NCI-H2107 treated with DMSO at 0.1 percent for 48 hours (cell line): ENCODE measurements around the gene OTUD1.
"Not testable (repeated sequence)": the region's sequence is repeated elsewhere in the genome, so short reads cannot be mapped to it uniquely, and the experiment has no call there.

Experiments
- DNase-seq: peaks from one replicate; lab custom pipeline; 2025; ENCODE audit not compliant: unreplicated experiment; lab: John Stamatoyannopoulos, UW

Gene OTUD1

GRCh38 chr10:23438547-23439451 is at the start of gene OTUD1:
Gene OTUD1 (plus strand): TSS chr10:23439075. CDS start chr10:23439458, 383 bp downstream.
- DNase-seq: peak; percentile 15

GRCh38 chr10:23390408-23390807 is 48.5 kb upstream of the OTUD1 start:
- DNase-seq: not testable (repeated sequence)

GRCh38 chr10:23390809-23391208 is 48.1 kb upstream of the OTUD1 start:
- no peak for DNase-seq

DNA sequence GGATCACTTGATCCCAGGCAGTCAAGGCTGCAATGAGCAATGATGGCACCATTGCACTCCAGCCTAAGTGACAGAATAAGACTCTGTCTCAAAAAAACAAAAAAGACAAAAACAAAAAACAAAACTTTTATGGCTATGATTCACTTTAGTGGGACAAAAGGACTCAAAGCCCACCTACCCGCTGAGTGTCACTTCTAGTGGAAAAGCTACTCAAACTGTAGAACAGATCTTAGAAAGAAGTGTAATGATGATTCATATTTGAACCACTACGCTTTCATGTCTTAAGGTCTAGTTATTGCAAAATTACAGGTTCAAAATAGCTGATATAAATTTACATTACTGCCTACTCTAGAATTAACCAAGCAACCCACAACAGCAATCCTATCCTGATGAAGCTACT is 47.1 kb upstream of the OTUD1 start:
- no peak for DNase-seq

GRCh38 chr10:23395017-23395416 is 43.9 kb upstream of the OTUD1 start:
- DNase-seq: no peak

DNA sequence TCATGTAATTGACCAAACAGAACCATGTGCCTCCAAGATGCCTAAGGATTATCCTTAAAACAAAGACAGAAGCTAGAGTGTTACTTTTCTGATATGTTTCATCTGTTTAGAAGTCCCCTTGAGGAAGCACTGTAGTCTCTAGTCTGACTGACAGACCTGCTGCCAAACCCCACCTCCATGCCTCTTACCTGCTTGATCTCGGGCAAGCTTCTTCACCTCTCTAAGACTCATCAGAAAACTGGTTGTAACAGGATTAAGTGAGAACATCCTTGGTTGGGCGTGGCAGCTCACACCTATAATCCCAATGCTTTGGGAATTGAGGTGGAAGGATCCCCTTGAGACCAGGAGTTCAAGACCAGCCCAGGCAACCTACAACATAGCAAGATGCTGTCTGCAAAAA is 42.2 kb upstream of the OTUD1 start:
- DNase-seq: no peak

GRCh38 chr10:23399701-23400144 is 39.2 kb upstream of the OTUD1 start:
- no peak for DNase-seq

DNA sequence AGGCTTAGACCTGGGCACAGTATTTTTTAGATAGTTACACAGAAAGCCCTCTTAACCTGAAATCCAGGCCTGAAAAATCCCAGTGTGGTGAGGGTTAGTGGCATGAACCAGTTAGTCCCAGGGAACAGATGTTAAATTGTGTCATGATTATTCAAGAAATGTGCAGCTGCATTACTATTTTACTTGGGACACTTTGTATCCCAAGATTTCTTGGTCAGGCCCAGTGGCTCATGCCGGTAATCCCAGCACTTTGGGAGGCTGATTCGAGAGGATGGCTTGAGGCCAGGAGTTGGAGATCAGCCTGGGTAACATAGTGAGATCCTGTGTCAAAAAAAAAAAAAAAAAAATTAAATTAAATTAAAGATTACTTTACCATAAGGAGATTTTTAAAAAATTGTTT is 36.0 kb upstream of the OTUD1 start:
- no peak for DNase-seq

DNA sequence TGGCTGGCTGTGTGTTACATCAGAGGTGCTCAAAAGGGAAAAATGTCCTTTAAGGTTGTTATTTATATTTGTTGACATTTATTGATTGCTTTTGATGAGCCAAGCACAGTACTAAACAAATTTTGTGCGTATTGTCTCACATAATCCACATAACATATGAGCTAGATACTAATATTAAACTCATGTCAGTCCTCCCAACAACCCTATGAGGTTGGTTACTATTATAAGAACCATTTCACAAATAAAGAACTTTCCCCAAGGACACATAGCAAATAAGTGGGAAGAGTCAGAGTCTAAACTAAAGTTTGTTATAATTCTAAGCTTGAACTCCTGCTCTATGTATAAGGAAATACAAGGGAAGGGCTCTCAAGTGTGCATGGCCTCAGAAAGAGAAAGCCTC is 35.6 kb upstream of the OTUD1 start:
- DNase-seq: no peak

- no peak for DNase-seq
Measured at GRCh38 chr10:23403719-23404118, 35.2 kb upstream of the OTUD1 start.

DNA sequence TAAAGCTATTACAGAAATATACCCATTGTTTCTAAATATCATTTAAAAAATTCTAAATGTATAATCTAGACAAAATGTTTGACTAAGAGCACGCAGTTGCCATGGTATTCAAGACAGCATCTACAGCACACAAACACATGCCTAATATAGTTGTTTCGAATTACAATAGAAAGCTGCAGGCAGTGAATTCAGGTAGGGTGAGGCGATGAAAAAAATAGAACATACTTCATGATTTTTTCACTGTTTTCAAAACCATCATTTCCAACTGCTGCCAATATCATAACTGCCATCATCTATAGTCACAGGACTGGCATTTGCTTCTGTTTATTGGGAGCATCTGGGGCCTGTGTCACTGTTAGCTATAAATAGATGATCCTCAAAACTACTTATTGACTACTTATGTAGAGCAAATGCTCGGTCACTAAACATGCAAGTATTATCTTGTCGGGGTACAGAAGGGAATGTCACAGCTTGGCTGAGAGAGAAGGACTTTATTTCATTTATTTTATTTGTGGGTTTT is 34.4 kb upstream of the OTUD1 start:
- DNase-seq: no peak

DNA sequence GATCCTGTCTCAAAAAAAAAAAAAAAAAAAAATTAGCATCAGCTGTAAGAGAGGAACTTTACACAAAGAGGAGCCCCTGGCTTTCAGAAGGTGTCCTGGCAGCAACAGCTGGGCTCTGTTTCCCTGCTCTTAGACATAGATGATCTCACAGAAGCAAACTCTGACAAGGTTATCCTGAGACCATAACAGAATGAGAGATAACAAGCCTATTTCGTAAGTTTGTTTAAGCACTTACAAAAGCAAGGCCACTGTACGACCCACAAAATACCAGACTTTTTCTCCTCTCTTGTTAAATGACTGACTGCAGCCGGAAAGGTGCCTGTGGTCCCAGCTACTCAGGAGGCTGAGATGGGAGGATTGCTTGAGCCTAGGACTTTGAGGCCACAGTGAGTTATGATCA is 33.3 kb upstream of the OTUD1 start:
- no peak for DNase-seq

DNA sequence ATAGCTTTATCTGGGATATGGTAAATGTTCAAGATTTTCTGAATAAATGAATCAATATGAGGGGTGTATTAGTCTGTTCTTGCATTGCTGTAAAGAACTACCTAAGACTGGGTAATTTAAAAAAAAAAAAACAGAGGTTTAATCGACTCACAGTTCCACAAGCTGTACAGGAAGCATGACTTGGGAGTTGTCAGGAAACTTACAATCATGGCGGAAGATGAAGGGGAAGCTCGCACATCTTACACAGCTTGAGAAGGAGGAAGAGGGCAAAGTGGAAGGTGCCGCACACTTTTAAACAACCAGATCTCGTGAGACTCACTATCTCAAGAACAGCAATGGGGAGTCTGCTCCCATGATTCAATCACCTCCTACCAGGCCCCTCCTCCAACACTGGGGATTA is 32.5 kb upstream of the OTUD1 start:
- no peak for DNase-seq

DNA sequence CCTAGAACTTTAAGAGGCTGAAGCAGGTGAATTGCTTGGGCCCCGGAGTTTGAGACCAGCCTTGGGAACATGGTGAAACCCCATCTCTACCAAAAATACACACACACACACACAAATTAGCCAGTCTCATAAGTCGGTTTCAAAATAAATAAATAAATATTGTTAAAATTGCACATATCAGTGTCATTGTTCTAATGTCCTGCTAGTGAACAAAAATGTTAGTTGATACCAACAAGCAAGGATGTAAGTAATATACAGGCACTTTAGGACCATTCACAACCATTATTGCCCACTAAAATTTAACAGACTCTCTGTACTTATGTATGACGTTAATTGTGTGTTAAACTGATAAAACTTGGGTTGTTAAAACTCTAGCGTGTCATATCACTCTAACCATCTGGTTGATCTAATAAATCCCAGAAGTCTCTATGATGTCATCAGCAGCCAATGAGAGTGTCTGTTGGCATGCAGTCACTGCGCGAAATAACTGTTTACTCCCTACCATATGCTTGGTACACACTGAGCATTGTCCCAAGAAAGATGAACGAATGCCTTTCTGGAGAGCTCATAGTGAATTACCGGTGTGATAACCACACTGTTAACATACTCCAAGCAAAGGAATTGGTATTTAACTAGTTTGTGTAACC is 30.4 kb upstream of the OTUD1 start:
- no peak for DNase-seq

- no peak for DNase-seq
Measured at GRCh38 chr10:23412223-23412622, 26.7 kb upstream of the OTUD1 start.

DNA sequence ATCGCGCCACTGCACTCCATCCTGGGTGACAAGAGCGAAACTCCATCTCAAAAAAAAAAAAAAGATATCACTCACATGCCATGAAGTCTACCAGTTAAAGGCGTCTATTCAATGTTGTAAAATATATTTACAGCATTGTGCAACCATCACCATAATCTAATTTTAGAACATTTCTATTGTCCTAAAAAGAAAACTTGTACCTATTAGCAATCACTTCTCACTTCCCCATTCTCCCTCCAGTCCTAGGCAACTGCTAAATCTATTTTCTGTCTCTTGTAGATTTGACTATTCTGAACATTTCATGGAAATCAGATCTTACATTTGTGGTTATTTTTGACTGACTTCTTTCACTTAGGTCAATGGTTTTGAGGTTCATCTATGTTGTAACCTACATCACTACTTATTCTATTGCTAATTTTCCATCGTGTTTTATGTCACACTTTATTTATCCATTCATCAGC is 25.2 kb upstream of the OTUD1 start:
- DNase-seq: no peak

- DNase-seq: no peak
Measured at GRCh38 chr10:23414658-23415057, 24.2 kb upstream of the OTUD1 start.

GRCh38 chr10:23417254-23417653 is 21.6 kb upstream of the OTUD1 start:
- DNase-seq: no peak

GRCh38 chr10:23418051-23418681 is 20.7 kb upstream of the OTUD1 start:
- DNase-seq: no peak

- DNase-seq: no peak
Measured at GRCh38 chr10:23419201-23419600, 19.7 kb upstream of the OTUD1 start.

DNA sequence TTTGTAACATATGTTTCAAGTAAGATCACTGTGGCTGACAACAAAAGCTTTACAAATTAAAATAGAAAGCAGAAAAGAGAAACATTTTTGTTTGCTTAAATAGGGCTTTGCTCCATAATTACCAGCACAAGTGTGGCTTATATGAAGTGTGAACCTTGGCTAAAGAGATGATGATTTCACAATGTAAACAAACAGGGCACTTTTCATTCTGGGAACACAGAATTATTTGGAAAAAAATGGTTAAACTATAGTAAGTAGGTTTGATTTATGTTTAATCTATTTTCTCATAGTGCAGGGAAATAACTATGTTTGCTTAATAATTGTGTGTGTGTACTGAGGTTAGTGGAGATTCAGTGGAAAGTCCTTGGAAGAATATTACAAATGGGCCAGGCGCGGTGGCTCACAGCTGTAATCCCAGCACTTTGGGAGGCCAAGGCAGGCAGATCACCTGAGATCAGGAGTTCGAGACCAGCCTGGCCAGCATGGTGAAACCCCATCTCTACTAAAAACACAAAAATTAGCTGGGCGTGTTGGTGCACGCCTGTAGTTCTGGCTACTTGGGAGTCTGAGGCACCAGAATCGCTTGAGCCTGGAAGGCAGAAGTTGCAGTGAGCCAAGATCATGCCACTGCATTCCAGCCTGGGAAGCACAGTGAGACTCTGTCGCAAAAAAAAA is 19.1 kb upstream of the OTUD1 start:
- no peak for DNase-seq
